ENCODE data around the gene SLCO1A2.
"Not testable (repeated sequence)": the region's sequence is repeated elsewhere in the genome, so short reads cannot be mapped to it uniquely, and the experiment has no call there.

The SLCO1A2 gene

DNA sequence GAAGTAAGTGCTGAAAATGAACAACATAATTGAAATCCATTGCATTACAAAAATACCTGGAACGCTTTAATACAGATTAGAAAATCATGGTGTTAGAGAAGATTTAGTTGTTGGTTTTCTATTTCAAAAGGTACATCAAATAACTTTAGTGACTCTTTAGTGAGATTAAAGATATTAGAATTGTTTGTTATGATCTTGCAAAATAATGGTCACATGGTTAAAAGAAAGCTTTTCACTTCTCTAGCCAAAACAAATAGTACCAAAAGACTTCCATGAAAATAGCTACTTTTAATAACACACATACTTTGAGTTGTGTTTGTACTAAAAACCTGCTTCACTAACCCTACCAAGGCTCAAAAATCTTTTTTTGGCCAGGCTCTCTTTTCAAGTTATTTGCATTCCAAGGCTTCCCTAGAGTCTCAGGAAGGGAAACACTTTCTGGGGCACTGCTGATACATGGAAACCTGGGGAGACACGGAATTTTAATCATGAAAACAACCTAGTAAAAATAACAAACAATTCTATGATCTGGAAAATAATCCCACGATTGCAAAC, at the start of gene SLCO1A2:
Gene SLCO1A2, minus strand, starts transcription at position 147 of the 555 bp plus-strand sequence. CDS start 270 bp downstream, outside the sequence.
- no peak for DNase-seq

- DNase-seq = no peak
Observed at GRCh38 chr12:21384261-21384660, 49.5 kb upstream of the SLCO1A2 start.

- not testable (repeated sequence) for DNase-seq
Observed at GRCh38 chr12:21381320-21381719, 46.6 kb upstream of the SLCO1A2 start.

DNA sequence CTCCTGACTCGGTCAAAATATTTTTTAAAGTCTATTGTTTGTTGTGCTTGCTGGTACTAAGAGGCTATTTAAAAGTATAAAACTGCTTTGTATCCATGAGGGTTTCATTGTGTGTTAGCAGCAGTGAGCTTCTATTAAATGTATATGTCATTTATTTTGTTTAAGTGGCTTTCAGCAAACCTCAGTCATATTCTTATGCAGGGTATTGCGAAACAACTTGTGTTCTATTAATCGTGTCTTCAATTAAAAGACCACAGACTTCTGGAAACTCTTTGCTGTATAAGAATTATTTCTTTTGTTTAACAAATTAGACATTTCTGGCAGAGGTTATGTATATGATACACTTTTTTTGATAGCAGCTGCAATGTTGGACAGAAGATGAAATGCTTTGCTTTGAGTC, 44.5 kb upstream of the SLCO1A2 start:
- no peak for DNase-seq

GRCh38 chr12:21372602-21373001, 37.9 kb upstream of the SLCO1A2 start, which contains the start of gene IAPP:
TSS of gene IAPP (plus strand) at chr12:21372902. CDS start at chr12:21373352, 450 bp downstream.
- no peak for DNase-seq

DNA sequence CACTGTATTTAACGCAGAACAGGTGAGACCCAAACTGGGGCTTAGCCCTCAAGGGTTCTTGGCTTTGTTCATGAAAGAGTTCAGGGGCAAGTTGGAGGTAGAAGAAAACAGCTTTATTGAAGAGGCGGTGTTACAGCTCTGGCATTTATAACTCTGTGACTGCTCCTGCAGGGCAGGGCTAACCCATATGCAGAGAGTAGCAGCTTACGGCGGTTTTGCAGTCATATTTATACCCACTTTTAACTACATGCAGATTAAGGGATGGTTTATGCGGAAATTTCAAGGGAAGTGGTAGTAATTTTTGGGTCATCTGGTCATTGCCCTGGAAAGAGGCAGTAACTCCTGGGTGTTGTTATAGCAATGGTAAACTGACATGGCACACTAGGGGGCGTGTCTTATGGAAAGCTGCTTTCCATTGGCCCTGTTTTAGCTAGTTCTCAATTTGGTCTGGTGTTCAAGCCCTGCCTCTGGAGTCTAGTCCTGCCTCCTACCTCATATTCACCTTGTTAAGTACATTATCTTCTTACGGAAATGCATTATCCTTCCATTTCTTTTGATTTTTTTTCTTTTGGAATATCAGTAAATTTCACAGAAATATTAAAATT, 36.2 kb upstream of the SLCO1A2 start:
- DNase-seq = no peak

DNA sequence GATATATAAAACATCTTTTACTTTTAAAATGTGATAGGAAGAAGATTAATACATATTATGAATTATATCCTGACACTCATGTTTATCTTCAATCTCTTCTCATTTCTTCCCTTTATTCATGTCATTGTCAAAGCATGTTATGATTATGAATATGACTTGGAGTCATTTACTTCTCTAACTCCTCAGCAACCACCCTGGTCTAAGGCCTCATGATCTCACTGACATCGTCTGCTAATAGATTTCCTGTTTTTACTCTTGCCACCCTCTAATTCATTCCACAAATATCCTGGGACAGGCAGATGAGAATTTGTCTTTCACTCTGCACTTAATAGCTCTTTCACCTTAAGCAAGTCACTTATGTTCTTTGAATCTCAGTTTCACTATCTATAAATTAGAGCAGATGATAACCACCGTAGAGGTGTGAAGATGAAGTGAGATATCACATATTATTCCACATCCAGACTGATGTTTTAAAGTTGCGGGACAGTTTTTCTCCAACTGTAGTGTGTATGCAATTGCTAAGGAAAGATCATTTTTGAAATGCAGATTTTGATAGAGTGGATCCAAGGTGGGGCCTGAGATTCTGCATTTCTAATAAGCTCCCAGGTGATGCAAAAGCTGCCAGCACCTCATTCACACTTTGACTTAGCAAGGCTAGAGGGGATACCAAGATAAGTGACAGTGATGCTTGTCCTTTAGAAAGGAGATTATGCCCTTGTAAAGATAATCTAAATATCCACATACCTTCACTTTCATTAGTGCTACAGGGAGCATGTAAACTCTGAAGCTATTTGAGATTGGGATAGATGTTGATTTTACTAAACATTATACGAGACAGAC, 34.6 kb upstream of the SLCO1A2 start:
- no peak for DNase-seq

GRCh38 chr12:21360632-21361031, 25.9 kb upstream of the SLCO1A2 start:
- not testable (repeated sequence) for DNase-seq

DNA sequence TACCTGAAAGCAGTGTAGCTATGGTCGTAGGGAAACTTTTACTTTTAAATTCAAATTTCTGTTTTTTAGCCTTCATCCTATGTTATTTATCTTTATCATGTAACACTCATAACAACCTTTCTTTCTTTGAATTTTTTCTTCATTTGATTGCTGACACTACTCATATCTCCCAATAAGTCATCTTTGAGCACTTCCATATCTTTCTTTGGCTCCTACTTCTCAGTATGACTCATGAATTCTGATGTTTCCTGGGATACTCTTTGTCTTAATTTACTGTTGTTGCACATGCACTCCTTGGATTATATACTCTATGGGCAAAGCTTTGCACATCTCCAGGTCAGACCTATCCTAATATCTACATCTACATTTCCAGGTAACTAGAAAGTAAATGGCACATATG, 19.9 kb upstream of the SLCO1A2 start:
- no peak for DNase-seq

DNA sequence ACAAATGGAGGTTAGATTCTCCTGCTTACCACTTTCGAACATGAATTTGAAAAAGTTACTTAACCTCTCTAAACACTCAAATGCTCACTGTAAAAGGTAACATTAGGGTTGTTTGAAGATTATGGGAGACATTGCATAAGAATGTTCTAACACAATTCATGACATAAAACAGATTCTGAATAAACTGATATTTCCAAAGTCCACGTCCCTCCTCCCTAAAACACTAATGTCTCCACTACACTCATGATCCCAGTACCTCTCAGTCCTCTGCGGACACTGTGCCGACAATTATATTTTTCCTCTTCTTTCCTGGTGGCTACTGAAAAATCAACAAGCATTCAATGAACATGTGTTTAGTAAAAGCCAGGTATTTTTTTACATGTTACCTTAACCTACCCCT, 19.2 kb upstream of the SLCO1A2 start:
- no peak for DNase-seq

DNA sequence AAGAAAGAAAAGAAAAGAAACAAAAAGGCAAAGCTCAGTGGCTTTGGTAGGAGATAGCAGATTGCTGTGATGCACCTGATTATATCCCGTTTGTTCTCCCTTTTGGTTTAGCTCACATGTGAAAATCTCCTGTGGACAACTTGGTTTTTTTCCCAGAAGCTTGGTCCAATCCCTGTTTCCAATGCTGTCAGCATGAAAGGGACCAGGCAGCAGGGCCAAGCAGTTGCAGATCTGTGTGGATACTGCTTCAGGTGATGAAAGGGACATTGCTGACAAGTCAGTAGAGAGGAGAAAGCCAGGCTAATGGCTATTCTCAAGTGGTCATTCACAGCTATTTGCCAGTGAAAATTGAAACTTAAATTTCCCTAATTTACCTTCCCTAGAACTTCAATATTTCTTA, 18.8 kb upstream of the SLCO1A2 start:
- no peak for DNase-seq

- no peak for DNase-seq
Observed at GRCh38 chr12:21350975-21351374, 16.3 kb upstream of the SLCO1A2 start.

- DNase-seq = no peak
Observed at GRCh38 chr12:21346542-21347205, 12.0 kb upstream of the SLCO1A2 start.

DNA sequence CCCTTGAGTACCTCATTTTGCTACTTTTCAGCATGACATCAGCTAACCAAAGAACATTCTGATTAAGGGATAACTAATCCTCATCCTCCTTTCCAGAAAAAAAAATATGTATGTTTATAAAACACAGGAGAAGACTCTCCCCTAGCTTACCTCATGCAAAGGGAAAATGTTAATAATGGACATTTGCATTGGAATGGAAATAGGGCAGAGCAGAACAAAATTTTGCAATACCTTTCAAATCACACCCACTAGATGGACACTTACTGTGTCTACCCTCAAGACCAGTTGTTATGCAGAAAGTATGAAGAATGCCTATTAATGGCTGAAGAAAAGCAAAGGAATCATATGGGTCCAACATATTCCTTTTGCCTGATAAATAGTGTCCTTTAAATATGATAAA, 8.9 kb upstream of the SLCO1A2 start:
- DNase-seq = no peak

- no peak for DNase-seq
Observed at GRCh38 chr12:21341769-21342168, 7.1 kb upstream of the SLCO1A2 start.

DNA sequence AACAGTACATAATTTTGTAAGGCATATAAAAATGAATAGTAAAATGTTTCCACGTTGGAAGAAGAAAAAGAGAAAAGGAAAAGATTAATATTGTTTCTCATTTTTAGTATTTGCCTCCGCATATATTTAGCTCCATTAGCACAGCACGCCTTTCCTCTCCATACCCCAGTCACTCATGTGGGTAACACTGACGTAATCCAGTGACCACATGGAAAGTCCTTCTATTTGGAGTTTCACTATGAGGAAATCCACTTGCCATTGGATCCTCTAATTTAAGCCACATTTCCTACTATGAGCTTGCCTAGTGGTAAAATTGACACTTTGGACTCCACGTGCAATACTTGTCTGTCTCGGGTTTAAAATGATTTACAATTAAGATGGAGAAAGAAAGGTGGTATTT, 5.7 kb upstream of the SLCO1A2 start:
- no peak for DNase-seq

DNA sequence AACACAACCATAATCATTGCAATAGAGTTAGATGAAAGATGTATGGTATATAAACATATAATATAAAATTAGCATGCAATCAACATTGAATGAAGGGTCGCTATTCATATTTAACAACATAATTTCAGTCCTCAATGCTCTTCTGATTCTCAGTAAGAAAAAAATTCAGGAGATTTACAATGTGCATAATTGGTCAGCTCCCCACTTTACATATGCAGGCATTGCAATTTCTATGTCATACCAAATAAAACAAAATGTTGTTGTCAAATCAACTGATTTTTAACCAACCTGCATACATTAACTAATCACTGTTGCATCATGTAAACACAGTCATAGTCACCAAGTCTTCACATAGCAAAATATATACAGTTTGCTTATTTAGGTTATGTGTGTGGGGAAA, 5.2 kb upstream of the SLCO1A2 start:
- no peak for DNase-seq

- DNase-seq = no peak
Observed at GRCh38 chr12:21337959-21338744, 3.4 kb upstream of the SLCO1A2 start.

- DNase-seq = no peak
Observed at GRCh38 chr12:21337453-21337852, 2.7 kb upstream of the SLCO1A2 start.

DNA sequence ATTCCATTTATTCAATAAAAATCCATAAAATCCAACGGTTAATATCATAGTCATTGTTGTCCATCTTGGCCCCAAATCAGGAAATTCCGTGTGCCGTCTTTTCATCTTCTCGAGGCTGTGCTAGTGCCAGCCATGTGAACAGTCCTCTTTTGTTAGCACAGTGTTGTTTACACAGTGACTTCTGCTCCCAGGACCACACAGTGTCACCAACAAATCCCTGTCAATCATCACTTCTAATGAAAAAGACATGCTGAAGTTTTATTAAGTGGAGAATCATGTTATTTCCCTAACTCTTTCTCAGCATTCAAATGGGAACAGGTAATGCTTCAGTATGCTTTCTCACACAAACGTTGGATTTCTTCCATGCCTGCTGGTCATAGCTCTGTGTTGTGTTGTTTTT, 1.9 kb upstream of the SLCO1A2 start:
- no peak for DNase-seq

DNA sequence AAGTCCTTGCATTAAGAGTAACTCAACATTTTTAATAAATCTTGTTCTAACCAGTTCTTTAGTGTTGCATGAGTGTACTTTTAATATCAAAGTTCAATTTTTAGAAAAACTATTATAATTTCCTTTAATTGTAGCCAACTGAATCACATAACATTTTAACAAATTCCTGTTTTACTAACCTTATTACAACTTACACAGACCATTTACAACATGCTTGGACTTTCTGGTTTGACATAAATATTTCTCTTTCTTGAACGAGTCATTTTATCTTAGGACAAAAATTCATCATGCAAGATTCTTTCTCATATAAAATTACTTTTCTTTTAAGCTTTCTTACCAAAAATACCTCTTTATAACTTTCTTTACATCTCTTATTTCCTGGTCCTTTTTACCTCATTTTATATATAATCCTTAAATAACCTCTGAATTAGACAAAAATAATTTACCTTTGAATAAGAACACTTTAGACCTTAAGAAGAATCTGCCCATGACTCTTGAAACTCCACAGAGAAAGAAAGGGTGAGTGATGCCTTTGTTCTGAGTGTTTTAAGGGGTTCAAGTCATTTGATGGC, 3.9 kb downstream of the SLCO1A2 start:
- no peak for DNase-seq

- DNase-seq = no peak
Observed at GRCh38 chr12:21328578-21328977, 6.1 kb downstream of the SLCO1A2 start.
